Vagina (tissue), 2 donors: ENCODE data around the gene FOXA2.

Experiments used
- CTCF ChIP-seq, 3 experiments: fragments of 450-650 bp in 2 of 3; fragments of 200-600 bp in 1 of 3; sonication (generic) in 1 of 3; IDR thresholded peaks; one replicate each; pipeline ENCODE4 v1.5.1; 2017 to 2019; ENCODE audit warnings: antibody characterized with exemption in 3 of 3, mild to moderate bottlenecking in 2 of 3, moderate library complexity in 2 of 3
- POLR2A ChIP-seq, 2 donors: fragments of 450-650 bp; IDR thresholded peaks; one replicate each; pipeline ENCODE4 v1.6.1; 2017; ENCODE audit warnings: antibody characterized with exemption in 2 of 2, mild to moderate bottlenecking in 2 of 2, moderate library complexity in 2 of 2
- POLR2AphosphoS5 ChIP-seq, 2 donors: sonication (generic); formaldehyde crosslinking; IDR thresholded peaks; one replicate each; pipeline ENCODE4 v1.9.0; 2017; ENCODE audit warnings: antibody characterized with exemption in 2 of 2, mild to moderate bottlenecking in 2 of 2, low read depth in 1 of 2; ENCODE audit not compliant: insufficient read depth in 1 of 2

- TF ChIP-seq POLR2A (IDR thresholded peaks at IDR 0.05), result no peak
- no peak for TF ChIP-seq CTCF (IDR thresholded peaks at IDR 0.05)
- no peak for TF ChIP-seq POLR2AphosphoS5 (IDR thresholded peaks at IDR 0.05; ENCODE audit: insufficient read depth in 1 of 2, low read depth in 1 of 2)
Observed at GRCh38 chr20:22560817-22561216, 23.6 kb downstream of the FOXA2 start.
